HL-60/S4 treated with retinoic acid at 250 ng/mL for 4 days and 3 days (cell line): Measurements from ENCODE around the gene NFATC1.

Experiments used
- in situ Hi-C: fragments of 300-500 bp; cut with MboI; formaldehyde crosslinking; loops from 2 replicates; pipeline ENCODE4 v1.7.0; 2022; ENCODE audit warnings: low sequenced_read_pairs

NFATC1 gene

GRCh38 chr18:79560042-79560860 lies 164.5 kb downstream of the NFATC1 start:
- in situ Hi-C loops, result no loop called here

- in situ Hi-C loops, result no loop called here
Measured at GRCh38 chr18:79560861-79561210, 165.1 kb downstream of the NFATC1 start.

DNA sequence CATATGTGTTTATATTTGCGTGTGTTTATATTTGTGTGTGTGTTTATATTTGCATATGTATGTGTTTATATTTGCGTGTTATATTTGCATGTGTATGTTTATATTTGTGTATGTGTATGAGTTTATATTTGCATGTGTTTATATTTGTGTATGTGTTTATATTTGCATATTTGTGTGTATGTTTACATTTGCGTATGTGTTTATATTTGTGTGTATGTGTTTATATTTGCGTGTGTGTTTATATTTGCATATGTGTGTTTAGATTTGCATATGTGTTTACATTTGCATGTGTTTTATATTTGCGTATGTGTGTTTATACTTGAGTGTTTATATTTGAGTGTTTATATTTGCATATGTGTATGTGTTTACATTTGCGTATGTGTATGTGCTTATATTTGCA lies 168.2 kb downstream of the NFATC1 start:
- in situ Hi-C loops, result no loop called here

DNA sequence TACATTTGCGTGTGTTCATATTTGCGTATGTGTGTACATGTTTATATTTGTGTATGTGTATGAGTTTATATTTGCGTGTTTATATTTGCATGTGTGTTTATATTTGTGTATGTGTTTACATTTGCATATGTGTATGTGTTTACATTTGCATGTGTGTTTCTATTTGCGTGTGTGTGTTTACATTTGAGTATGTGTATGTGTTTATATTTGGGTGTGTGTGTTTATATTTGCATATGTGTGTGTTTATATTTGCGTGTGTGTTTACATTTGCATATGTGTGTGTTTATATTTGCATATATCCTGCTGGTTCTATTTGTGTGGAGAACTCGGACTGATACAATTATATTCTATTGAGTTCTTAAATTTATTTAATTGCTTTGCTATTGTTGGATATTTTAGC lies 168.7 kb downstream of the NFATC1 start:
- in situ Hi-C loops, result no loop called here

GRCh38 chr18:79566771-79567431 lies 171.2 kb downstream of the NFATC1 start:
- in situ Hi-C loops, result no loop called here

DNA sequence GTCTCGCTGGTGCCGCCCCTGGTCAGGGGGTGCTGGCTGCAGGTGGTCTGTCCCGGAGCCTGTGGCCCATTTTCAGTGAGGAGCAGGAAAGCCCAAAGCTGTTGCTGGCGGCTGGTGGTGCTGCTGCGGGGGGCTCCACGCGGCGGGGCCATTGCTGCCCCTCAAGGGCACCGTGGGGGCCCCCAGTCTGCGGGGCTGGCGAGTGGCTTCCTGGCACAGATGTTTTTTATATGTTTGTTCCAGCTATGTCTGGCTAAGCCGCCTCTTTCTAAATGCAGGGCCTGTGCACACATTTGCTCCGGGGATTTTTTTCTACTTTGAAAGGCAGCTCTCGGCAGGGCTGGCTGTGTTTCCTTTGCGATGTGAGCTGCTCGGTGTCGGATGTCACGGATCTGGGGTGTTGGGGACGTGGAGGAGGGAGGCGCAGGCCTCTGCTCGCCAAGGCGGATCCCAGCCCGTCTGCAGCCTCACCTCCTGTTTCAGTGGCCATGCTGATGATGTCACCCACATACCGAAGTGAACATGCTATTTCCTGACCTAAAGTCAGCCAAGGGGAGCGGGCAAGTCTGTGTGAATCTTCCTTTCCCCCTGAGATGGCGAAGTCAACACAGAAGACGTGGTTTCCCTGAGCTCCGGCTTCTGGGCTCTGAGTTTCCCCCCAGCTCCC lies 171.9 kb downstream of the NFATC1 start:
- in situ Hi-C loops, result no loop called here

DNA sequence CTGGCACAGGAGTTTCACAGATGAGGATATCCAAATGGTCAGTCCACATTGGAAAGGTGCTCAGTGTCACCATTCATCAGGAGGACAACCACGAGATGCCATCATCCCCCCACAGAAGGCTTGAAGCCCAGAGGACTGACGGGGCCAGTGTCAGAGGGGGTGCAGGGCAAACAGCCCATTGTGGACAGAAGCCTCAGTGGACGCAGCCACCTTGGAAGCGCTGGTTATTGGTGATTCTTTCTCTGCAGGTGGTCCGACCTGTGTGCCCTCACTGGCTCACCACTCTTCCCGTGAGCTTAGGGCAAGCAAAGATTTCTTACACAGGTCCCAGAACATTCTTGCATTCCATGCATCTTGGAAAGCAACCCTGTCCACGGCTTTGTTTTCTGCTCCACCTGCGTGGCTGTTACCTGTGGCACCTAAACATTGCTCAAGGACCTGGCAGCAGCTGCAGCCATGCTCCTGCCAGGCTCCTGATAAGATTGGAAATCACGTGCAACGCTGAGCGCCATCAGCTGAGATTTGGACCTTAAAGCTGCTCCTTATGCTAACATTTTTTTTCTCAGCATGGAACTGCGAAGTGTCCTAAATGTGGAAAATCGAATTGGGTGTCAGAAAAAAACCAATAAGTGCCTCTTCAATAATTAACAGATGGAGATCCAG lies 172.9 kb downstream of the NFATC1 start:
- in situ Hi-C loops, result no loop called here

DNA sequence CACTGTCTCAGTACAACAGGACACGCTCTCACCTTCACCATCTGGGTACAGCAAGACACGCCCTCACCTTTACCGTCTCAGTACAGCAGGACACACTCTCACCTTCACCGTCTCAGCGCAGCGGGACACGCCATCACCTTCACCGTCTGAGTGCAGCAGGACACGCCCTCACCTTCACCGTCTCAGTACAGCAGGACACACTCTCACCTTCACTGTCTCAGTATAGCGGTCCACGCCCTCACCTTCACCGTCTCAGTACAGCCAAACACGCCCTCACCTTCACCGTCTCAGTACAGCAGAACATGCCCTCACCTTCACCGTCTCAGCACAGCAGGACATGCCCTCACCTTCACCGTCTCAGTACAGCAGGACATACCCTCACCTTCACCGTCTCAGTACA lies 174.0 kb downstream of the NFATC1 start:
- in situ Hi-C loops, result no loop called here

GRCh38 chr18:79570266-79571201 lies 174.8 kb downstream of the NFATC1 start:
- in situ Hi-C loops, result no loop called here

GRCh38 chr18:79571211-79572092 lies 175.7 kb downstream of the NFATC1 start:
- in situ Hi-C loops, result no loop called here

GRCh38 chr18:79572093-79572780 lies 176.5 kb downstream of the NFATC1 start:
- in situ Hi-C loops, result no loop called here

GRCh38 chr18:79572848-79573451 lies 177.2 kb downstream of the NFATC1 start:
- in situ Hi-C loops, result no loop called here

GRCh38 chr18:79573921-79574491 lies 178.3 kb downstream of the NFATC1 start:
- in situ Hi-C loops, result no loop called here

- in situ Hi-C loops, result no loop called here
Measured at GRCh38 chr18:79574938-79575525, 179.3 kb downstream of the NFATC1 start.

DNA sequence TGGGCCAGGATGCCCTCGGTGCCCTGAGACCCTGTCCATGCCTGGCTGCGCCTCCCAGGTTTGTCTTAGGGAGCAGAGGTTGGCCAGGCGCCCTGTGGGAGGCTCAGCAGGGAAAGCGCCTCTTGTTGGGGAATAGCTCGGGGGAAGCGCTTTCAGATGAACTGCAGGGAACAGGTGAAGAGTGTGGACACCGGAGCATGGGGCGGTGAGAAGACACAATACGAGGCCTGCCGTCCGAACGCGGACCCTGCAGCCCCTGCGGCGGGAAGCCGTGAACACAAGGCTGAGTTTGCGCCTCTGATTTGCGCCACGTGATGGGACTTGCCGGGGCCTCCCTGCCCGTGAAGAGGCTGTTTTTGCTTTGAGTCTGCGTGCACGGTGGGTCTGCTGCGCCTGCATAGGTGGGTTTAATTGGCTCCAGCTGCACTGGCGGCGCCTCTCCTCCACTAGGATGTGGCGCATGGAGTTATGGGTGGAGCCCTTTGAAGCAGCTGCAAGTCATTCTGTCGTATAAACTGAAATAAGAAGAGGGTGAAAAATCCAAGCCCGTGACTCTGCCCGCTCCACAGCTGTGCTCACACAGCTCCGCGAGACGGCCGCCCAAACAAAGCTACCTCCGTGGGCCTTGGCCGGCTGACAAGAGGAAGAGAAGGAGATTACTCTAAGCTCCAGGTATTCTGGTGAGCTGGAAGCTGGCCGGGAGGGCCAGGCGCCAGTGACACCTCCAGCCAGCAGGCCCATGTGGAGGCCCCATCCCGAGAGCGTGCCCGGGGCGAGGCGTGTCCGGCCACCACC lies 180.4 kb downstream of the NFATC1 start:
- in situ Hi-C loops, result no loop called here

GRCh38 chr18:79576686-79577351 lies 181.1 kb downstream of the NFATC1 start:
- in situ Hi-C loops, result no loop called here
